Measurements from ENCODE around the gene ORMDL1.
"Not testable (repeated sequence)": the region's sequence is repeated elsewhere in the genome, so short reads cannot be mapped to it uniquely, and the experiment has no call there.

The ORMDL1 gene

GRCh38 chr2:189763908-189764661 is 20.1 kb downstream of the ORMDL1 start:
- peaks cover 8% of the 10 kb centered on the region for H3K36me3 ChIP-seq (ENCODE audit: insufficient read depth, insufficient read length, low read length)
- peak overlapping the region; percentile 82 for H3K9ac ChIP-seq (ENCODE audit: insufficient read length, low read depth)
- no peaks in the 10 kb centered on the region for H3K9me3 ChIP-seq (ENCODE audit: insufficient read depth, low read length)
- no peak for DNase-seq (ENCODE audit: low read depth, low spot score)
- TF ChIP-seq YY1 (IDR thresholded peaks at IDR 0.05; ENCODE audit: insufficient read depth, insufficient read length) (no peak), ZNF274 (IDR thresholded peaks at IDR 0.05; ENCODE audit: low read depth, low read length) (no peak), SUZ12 (IDR thresholded peaks at IDR 0.05; ENCODE audit: extremely low read depth, insufficient read depth, insufficient read length) (no peak)
- no peaks in the 10 kb centered on the region for H3K27me3 ChIP-seq (ENCODE audit: insufficient read depth, insufficient read length)
- no peaks in the 10 kb centered on the region for H3K4me1 ChIP-seq (ENCODE audit: insufficient read depth, insufficient read length)
- no peak overlapping the region for H3K4me3 ChIP-seq (ENCODE audit: insufficient read length, low read depth)

- TF ChIP-seq YY1 (IDR thresholded peaks at IDR 0.05; ENCODE audit: insufficient read depth, insufficient read length): no peak
- no peak for TF ChIP-seq SUZ12 (IDR thresholded peaks at IDR 0.05; ENCODE audit: extremely low read depth, insufficient read depth, insufficient read length)
- TF ChIP-seq ZNF274 (IDR thresholded peaks at IDR 0.05; ENCODE audit: low read depth, low read length): no peak
- peak; percentile 94 for DNase-seq (ENCODE audit: low read depth, low spot score)
- peaks cover 9% of the 10 kb centered on the region for H3K36me3 ChIP-seq (ENCODE audit: insufficient read depth, insufficient read length, low read length)
- H3K9me3 ChIP-seq (ENCODE audit: insufficient read depth, low read length): no peaks in the 10 kb centered on the region
- peak within 1 kb of the TSS; percentile 82 for H3K9ac ChIP-seq (ENCODE audit: insufficient read length, low read depth)
- no peaks in the 10 kb centered on the region for H3K4me1 ChIP-seq (ENCODE audit: insufficient read depth, insufficient read length)
- H3K27me3 ChIP-seq (ENCODE audit: insufficient read depth, insufficient read length): no peaks in the 10 kb centered on the region
- peak within 1 kb of the TSS; percentile 58 for H3K4me3 ChIP-seq (ENCODE audit: insufficient read length, low read depth)
These were observed 21.4 kb downstream of the ORMDL1 start, which contains the start of gene OSGEPL1 for GRCh38 chr2:189762551-189763298. OSGEPL1 (minus strand) TSS chr2:189762792; CDS start chr2:189761640, 1,152 bp downstream.

DNA sequence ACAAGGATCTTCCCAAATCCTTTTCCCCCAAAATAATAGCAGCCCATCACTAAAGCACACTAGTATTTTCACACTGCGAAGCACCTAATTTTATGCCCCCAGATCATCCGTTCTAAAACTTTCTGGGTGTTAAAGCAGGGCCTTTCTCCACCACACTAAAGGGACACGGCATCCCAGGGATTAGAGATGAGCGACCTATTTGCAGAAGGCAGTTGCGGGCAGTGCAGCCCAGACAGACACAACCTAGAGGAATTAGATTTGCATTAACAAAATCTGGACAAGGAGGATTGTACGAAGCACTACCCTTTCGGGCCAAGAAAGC is 21.9 kb downstream of the ORMDL1 start:
- DNase-seq (ENCODE audit: low read depth, low spot score): no peak
- H3K27me3 ChIP-seq (ENCODE audit: insufficient read depth, insufficient read length): no peaks in the 10 kb centered on the region
- TF ChIP-seq YY1 (IDR thresholded peaks at IDR 0.05; ENCODE audit: insufficient read depth, insufficient read length): no peak
- TF ChIP-seq SUZ12 (IDR thresholded peaks at IDR 0.05; ENCODE audit: extremely low read depth, insufficient read depth, insufficient read length): no peak
- TF ChIP-seq ZNF274 (IDR thresholded peaks at IDR 0.05; ENCODE audit: low read depth, low read length): no peak

DNA sequence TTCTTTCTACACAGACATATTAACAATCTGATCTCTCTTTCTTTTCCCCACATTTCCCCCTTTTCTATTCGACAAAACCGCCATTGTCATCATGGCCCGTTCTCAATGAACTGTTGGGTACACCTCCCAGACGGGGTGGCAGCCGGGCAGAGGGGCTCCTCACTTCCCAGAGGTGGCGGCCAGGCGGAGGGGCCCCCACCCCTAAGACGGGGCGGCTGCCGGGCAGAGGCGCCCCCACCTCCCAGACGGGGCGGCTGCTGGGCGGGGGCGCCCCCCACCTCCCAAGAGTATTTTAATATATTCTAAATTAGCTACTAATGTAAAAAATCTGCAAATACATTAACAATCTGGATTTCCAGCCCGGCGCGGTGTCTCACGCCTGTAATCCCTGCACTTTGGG is 24.0 kb downstream of the ORMDL1 start:
- not testable (repeated sequence) for H3K9ac ChIP-seq (ENCODE audit: insufficient read length, low read depth); H3K27me3 ChIP-seq (ENCODE audit: insufficient read depth, insufficient read length); DNase-seq (ENCODE audit: low read depth, low spot score); H3K9me3 ChIP-seq (ENCODE audit: insufficient read depth, low read length); H3K4me1 ChIP-seq (ENCODE audit: insufficient read depth, insufficient read length); H3K36me3 ChIP-seq (ENCODE audit: insufficient read depth, insufficient read length, low read length); H3K4me3 ChIP-seq (ENCODE audit: insufficient read length, low read depth)

More for the DNA sequence above, 21.9 kb downstream of the ORMDL1 start:
- Histone ChIP-seq H3K4me3 (ENCODE audit: insufficient read length, low read depth) (peak overlapping the region; percentile 58), H3K9ac (ENCODE audit: insufficient read length, low read depth) (peak overlapping the region; percentile 82), H3K9me3 (ENCODE audit: insufficient read depth, low read length) (no peaks in the 10 kb centered on the region), H3K36me3 (ENCODE audit: insufficient read depth, insufficient read length, low read length) (peaks cover 8% of the 10 kb centered on the region), H3K4me1 (ENCODE audit: insufficient read depth, insufficient read length) (no peaks in the 10 kb centered on the region)

DNA sequence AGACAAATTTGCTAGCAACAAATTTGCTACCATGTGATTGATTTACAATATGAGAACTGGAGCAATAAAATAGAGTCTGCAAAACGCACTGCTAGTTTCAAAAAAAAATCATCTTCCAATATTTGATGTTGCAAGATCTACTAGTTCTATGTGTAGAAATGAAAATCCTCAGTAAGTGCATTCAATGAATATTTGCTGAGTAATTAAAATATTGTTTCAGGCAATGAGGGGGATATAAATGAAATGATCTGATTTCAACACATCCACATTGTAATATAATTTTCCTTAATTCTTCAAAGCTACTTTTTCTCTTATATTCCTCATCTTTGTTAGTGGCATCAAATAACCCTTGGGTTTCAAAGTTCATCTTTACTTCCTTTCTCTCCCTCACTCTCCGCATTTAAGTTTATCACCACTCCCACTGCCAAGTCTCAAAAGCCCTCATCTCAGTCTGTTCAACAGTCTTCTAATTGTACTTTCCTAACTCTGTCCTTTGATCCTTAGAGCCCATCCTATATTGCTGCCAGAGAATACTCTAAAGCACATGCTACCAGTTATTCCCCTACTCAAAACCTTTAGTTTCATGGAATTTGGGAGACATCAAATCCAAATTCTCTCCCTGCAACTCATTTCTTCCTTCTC is 27.7 kb downstream of the ORMDL1 start:
- Histone ChIP-seq H3K4me1 (ENCODE audit: insufficient read depth, insufficient read length) (no peaks in the 10 kb centered on the region), H3K4me3 (ENCODE audit: insufficient read length, low read depth) (no peak overlapping the region), H3K9ac (ENCODE audit: insufficient read length, low read depth) (no peak overlapping the region), H3K27me3 (ENCODE audit: insufficient read depth, insufficient read length) (no peaks in the 10 kb centered on the region), H3K9me3 (ENCODE audit: insufficient read depth, low read length) (no peaks in the 10 kb centered on the region), H3K36me3 (ENCODE audit: insufficient read depth, insufficient read length, low read length) (peaks cover 22% of the 10 kb centered on the region)
- DNase-seq (ENCODE audit: low read depth, low spot score): no peak
- TF ChIP-seq YY1 (IDR thresholded peaks at IDR 0.05; ENCODE audit: insufficient read depth, insufficient read length): no peak
- TF ChIP-seq ZNF274 (IDR thresholded peaks at IDR 0.05; ENCODE audit: low read depth, low read length): no peak
- TF ChIP-seq SUZ12 (IDR thresholded peaks at IDR 0.05; ENCODE audit: extremely low read depth, insufficient read depth, insufficient read length): no peak

GRCh38 chr2:189751080-189751658 is 33.0 kb downstream of the ORMDL1 start:
- H3K4me3 ChIP-seq (ENCODE audit: insufficient read length, low read depth): no peak overlapping the region
- TF ChIP-seq YY1 (IDR thresholded peaks at IDR 0.05; ENCODE audit: insufficient read depth, insufficient read length): no peak
- TF ChIP-seq SUZ12 (IDR thresholded peaks at IDR 0.05; ENCODE audit: extremely low read depth, insufficient read depth, insufficient read length): no peak
- no peak for TF ChIP-seq ZNF274 (IDR thresholded peaks at IDR 0.05; ENCODE audit: low read depth, low read length)
- H3K36me3 ChIP-seq (ENCODE audit: insufficient read depth, insufficient read length, low read length): peaks cover 38% of the 10 kb centered on the region
- H3K4me1 ChIP-seq (ENCODE audit: insufficient read depth, insufficient read length): no peaks in the 10 kb centered on the region
- peak; percentile 20 for DNase-seq (ENCODE audit: low read depth, low spot score)
- H3K9me3 ChIP-seq (ENCODE audit: insufficient read depth, low read length): no peaks in the 10 kb centered on the region
- no peaks in the 10 kb centered on the region for H3K27me3 ChIP-seq (ENCODE audit: insufficient read depth, insufficient read length)
- no peak overlapping the region for H3K9ac ChIP-seq (ENCODE audit: insufficient read length, low read depth)

- H3K9me3 ChIP-seq (ENCODE audit: insufficient read depth, low read length): no peaks in the 10 kb centered on the region
- TF ChIP-seq ZNF274 (IDR thresholded peaks at IDR 0.05; ENCODE audit: low read depth, low read length) (no peak), YY1 (IDR thresholded peaks at IDR 0.05; ENCODE audit: insufficient read depth, insufficient read length) (no peak), SUZ12 (IDR thresholded peaks at IDR 0.05; ENCODE audit: extremely low read depth, insufficient read depth, insufficient read length) (no peak)
These were observed 54.7 kb downstream of the ORMDL1 start for GRCh38 chr2:189729430-189729829.

More at GRCh38 chr2:189729430-189729829, 54.7 kb downstream of the ORMDL1 start:
- Histone ChIP-seq H3K4me1 (ENCODE audit: insufficient read depth, insufficient read length) (no peaks in the 10 kb centered on the region), H3K36me3 (ENCODE audit: insufficient read depth, insufficient read length, low read length) (no peaks in the 10 kb centered on the region), H3K9ac (ENCODE audit: insufficient read length, low read depth) (no peak overlapping the region), H3K27me3 (ENCODE audit: insufficient read depth, insufficient read length) (no peaks in the 10 kb centered on the region), H3K4me3 (ENCODE audit: insufficient read length, low read depth) (no peak overlapping the region)
- no peak for DNase-seq (ENCODE audit: low read depth, low spot score)

Data from NT2/D1 (cell line).